WTC11 (cell line): Measurements from ENCODE around the gene MRPL24.

ENCODE experiments used
- CTCF ChIP-seq: fragments of 200-600 bp; IDR thresholded peaks from 2 replicates; pipeline ENCODE4 v1.8.0; 2022; ENCODE audit warnings: antibody characterized with exemption
- ELF4 ChIP-seq: sonication (generic); formaldehyde crosslinking; IDR thresholded peaks from 2 replicates; pipeline ENCODE4 v1.8.1; 2022; ENCODE audit warnings: low read depth, mild to moderate bottlenecking, moderate library complexity, missing genetic modification reagents
- ZBTB21 ChIP-seq: sonication (generic); formaldehyde crosslinking; IDR thresholded peaks from 2 replicates; pipeline ENCODE4 v1.8.1; 2023; ENCODE audit warnings: mild to moderate bottlenecking, missing genetic modification reagents, borderline replicate concordance
- ZNF138 ChIP-seq: sonication (generic); formaldehyde crosslinking; conservative IDR thresholded peaks from 2 replicates; pipeline ENCODE4 v1.8.1; 2022; ENCODE audit warnings: mild to moderate bottlenecking, moderate library complexity, missing genetic modification reagents
- ZNF263 ChIP-seq: sonication (generic); formaldehyde crosslinking; IDR thresholded peaks from 2 replicates; pipeline ENCODE4 v1.8.1; 2022; ENCODE audit warnings: low read depth, mild to moderate bottlenecking, moderate library complexity, missing genetic modification reagents
- TF ChIP-seq, protein P1 (sequence below): sonication (generic); formaldehyde crosslinking; IDR thresholded peaks from 2 replicates; pipeline ENCODE4 v1.8.1; 2023; ENCODE audit warnings: mild to moderate bottlenecking, moderate library complexity, missing genetic modification reagents

GRCh38 chr1:156704166-156704711 is 36.6 kb downstream of the MRPL24 start:
- TF ChIP-seq CTCF (no peak), ZBTB21 (CRISPR knock-in tag) (no peak), ZNF138 (no peak), ELF4 (CRISPR knock-in tag) (no peak), ZNF263 (CRISPR knock-in tag) (no peak)
- TF ChIP-seq, protein P1, sequence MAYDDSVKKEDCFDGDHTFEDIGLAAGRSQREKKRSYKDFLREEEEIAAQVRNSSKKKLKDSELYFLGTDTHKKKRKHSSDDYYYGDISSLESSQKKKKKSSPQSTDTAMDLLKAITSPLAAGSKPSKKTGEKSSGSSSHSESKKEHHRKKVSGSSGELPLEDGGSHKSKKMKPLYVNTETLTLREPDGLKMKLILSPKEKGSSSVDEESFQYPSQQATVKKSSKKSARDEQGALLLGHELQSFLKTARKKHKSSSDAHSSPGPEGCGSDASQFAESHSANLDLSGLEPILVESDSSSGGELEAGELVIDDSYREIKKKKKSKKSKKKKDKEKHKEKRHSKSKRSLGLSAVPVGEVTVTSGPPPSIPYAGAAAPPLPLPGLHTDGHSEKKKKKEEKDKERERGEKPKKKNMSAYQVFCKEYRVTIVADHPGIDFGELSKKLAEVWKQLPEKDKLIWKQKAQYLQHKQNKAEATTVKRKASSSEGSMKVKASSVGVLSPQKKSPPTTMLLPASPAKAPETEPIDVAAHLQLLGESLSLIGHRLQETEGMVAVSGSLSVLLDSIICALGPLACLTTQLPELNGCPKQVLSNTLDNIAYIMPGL (CRISPR knock-in tag): no peak
